NCI-H2171 treated with DMSO at 0.1 percent for 48 hours (cell line): ENCODE results near the gene NKX2-1.

Experiments used
- DNase-seq: peaks from one replicate; lab custom pipeline; 2025; lab: John Stamatoyannopoulos, UW

The NKX2-1 gene

GRCh38 chr14:36517242-36518030 lies 2.6 kb downstream of the NKX2-1 start:
- no peak for DNase-seq

GRCh38 chr14:36516719-36517241 lies 3.3 kb downstream of the NKX2-1 start:
- DNase-seq = no peak

GRCh38 chr14:36515896-36516718 lies 3.9 kb downstream of the NKX2-1 start:
- no peak for DNase-seq

GRCh38 chr14:36515105-36515593 lies 4.9 kb downstream of the NKX2-1 start:
- no peak for DNase-seq

- no peak for DNase-seq
Observed at GRCh38 chr14:36514278-36515104, 5.5 kb downstream of the NKX2-1 start.

- no peak for DNase-seq
Observed at GRCh38 chr14:36513451-36514277, 6.4 kb downstream of the NKX2-1 start.

- DNase-seq = no peak
Observed at GRCh38 chr14:36513012-36513420, 7.0 kb downstream of the NKX2-1 start.

- no peak for DNase-seq
Observed at GRCh38 chr14:36512585-36513003, 7.4 kb downstream of the NKX2-1 start.

- DNase-seq = no peak
Observed at GRCh38 chr14:36511981-36512584, 7.9 kb downstream of the NKX2-1 start.

GRCh38 chr14:36510874-36511273 lies 9.2 kb downstream of the NKX2-1 start:
- no peak for DNase-seq

GRCh38 chr14:36510078-36510799 lies 9.8 kb downstream of the NKX2-1 start:
- no peak for DNase-seq

GRCh38 chr14:36509069-36509917 lies 10.7 kb downstream of the NKX2-1 start:
- no peak for DNase-seq

GRCh38 chr14:36508418-36509068 lies 11.5 kb downstream of the NKX2-1 start:
- no peak for DNase-seq

- peak; percentile 38 for DNase-seq
Observed at GRCh38 chr14:36507847-36508417, 12.1 kb downstream of the NKX2-1 start.

- no peak for DNase-seq
Observed at GRCh38 chr14:36506732-36507614, 13.1 kb downstream of the NKX2-1 start.

- DNase-seq = no peak
Observed at GRCh38 chr14:36505892-36506731, 13.9 kb downstream of the NKX2-1 start.
